Trophoblast cell (in vitro differentiated cells and primary cell): Measurements from ENCODE around the gene IGIP.

Source experiments
- DNase-seq, 2 donors: peaks; one replicate each; pipeline ENCODE4 v3.0.0-alpha.2; 2016
- H2AFZ ChIP-seq: 2 replicates; pipeline ENCODE4 v1.6.1; 2013; ENCODE audit warnings: low read length, moderate library complexity, mild to moderate bottlenecking; ENCODE audit not compliant: insufficient read depth, poor library complexity
- H2AK5ac ChIP-seq: 2 replicates; pipeline ENCODE4 v1.6.1; 2013; ENCODE audit warnings: mild to moderate bottlenecking, low read length
- H2BK120ac ChIP-seq: 2 replicates; pipeline ENCODE4 v1.6.1; 2013; ENCODE audit warnings: low read length, mild to moderate bottlenecking, moderate library complexity; ENCODE audit not compliant: insufficient read depth, poor library complexity
- H2BK12ac ChIP-seq: 2 replicates; pipeline ENCODE4 v1.6.1; 2013; ENCODE audit warnings: mild to moderate bottlenecking, low read length, moderate library complexity
- H2BK5ac ChIP-seq: 2 replicates; pipeline ENCODE4 v1.6.1; 2013; ENCODE audit warnings: low read length, low read depth, moderate library complexity, mild to moderate bottlenecking; ENCODE audit not compliant: poor library complexity
- H3K14ac ChIP-seq: 2 replicates; pipeline ENCODE4 v1.6.1; 2013; ENCODE audit warnings: mild to moderate bottlenecking, low read length
- H3K18ac ChIP-seq: 2 replicates; pipeline ENCODE4 v1.6.1; 2013; ENCODE audit warnings: mild to moderate bottlenecking, low read length
- H3K23ac ChIP-seq: 2 replicates; pipeline ENCODE4 v1.6.1; 2013; ENCODE audit warnings: low read length
- H3K27ac ChIP-seq: 2 replicates; pipeline ENCODE4 v1.5.1; 2013; ENCODE audit warnings: low read depth, mild to moderate bottlenecking, inconsistent platforms, low read length, moderate library complexity
- H3K27me3 ChIP-seq: 2 replicates; pipeline ENCODE4 v1.6.1; 2013; ENCODE audit warnings: inconsistent platforms, mild to moderate bottlenecking, low read length, moderate library complexity; ENCODE audit not compliant: insufficient read depth
- H3K36me3 ChIP-seq, 2 experiments: 1 replicate in 1 of 2; 2 replicates in 1 of 2; pipeline ENCODE4 v1.6.1; 2013; ENCODE audit warnings: low read length in 2 of 2, mild to moderate bottlenecking in 2 of 2, moderate library complexity in 1 of 2; ENCODE audit not compliant: insufficient read depth in 2 of 2, control insufficient read depth in 1 of 2
- H3K4ac ChIP-seq: 2 replicates; pipeline ENCODE4 v1.6.1; 2013; ENCODE audit warnings: low read depth, mild to moderate bottlenecking, low read length, moderate library complexity
- H3K4me1 ChIP-seq, 2 experiments: 1 replicate in 1 of 2; 2 replicates in 1 of 2; pipeline ENCODE4 v1.6.1; 2013; ENCODE audit warnings: low read length in 2 of 2, mild to moderate bottlenecking in 2 of 2, moderate library complexity in 1 of 2; ENCODE audit not compliant: insufficient read depth in 2 of 2, control insufficient read depth in 1 of 2
- H3K4me2 ChIP-seq: 2 replicates; pipeline ENCODE4 v1.6.1; 2013; ENCODE audit warnings: inconsistent platforms, mild to moderate bottlenecking, low read length, moderate library complexity
- H3K4me3 ChIP-seq: 2 replicates; pipeline ENCODE4 v1.5.1; 2013; ENCODE audit warnings: mild to moderate bottlenecking, low read depth, low read length, inconsistent platforms
- H3K79me1 ChIP-seq: one replicate; pipeline ENCODE4 v1.6.1; 2013; ENCODE audit warnings: low read length
- H3K79me2 ChIP-seq: 2 replicates; pipeline ENCODE4 v1.6.1; 2013; ENCODE audit warnings: low read length, mild to moderate bottlenecking; ENCODE audit not compliant: control insufficient read depth, insufficient read depth, poor library complexity
- H3K9ac ChIP-seq: 2 replicates; pipeline ENCODE4 v1.6.1; 2013; ENCODE audit warnings: mild to moderate bottlenecking, low read length
- H3K9me3 ChIP-seq: 2 replicates; pipeline ENCODE4 v1.6.1; 2013; ENCODE audit warnings: low read depth, mild to moderate bottlenecking, control low read depth, inconsistent platforms, low read length; ENCODE audit not compliant: insufficient read depth
- H4K12ac ChIP-seq: 2 replicates; pipeline ENCODE4 v1.6.1; 2013; ENCODE audit warnings: low read depth, mild to moderate bottlenecking, low read length, moderate library complexity
- H4K8ac ChIP-seq: 2 replicates; pipeline ENCODE4 v1.6.1; 2013; ENCODE audit warnings: low read depth, mild to moderate bottlenecking, low read length, moderate library complexity
- H4K91ac ChIP-seq: one replicate; pipeline ENCODE4 v1.6.1; 2013; ENCODE audit warnings: low read depth, mild to moderate bottlenecking, low read length, moderate library complexity
- WGBS: extraction: QIAGEN DNeasy Blood & Tissue Kit; methylation state at CpG from one replicate; pipeline ENCODE4 v1.1.7; 2013; ENCODE audit warnings: missing lambda C conversion rate; ENCODE audit not compliant: insufficient read length, insufficient coverage; ENCODE audit errors: extremely low coverage; 5-methylcytosine and 5-hydroxymethylcytosine counted together

IGIP gene

GRCh38 chr5:140168371-140168770 lies 42.6 kb downstream of the IGIP start:
- no peaks in the 10 kb centered on the region for H3K27me3 ChIP-seq
- WGBS, result no CpG with 5 or more reads among the region's 2 CpGs
- no peak overlapping the region for H3K4ac ChIP-seq
- no peak overlapping the region for H2BK12ac ChIP-seq
- no peak overlapping the region for H3K4me2 ChIP-seq
- H2AK5ac ChIP-seq, result no peak overlapping the region
- no peak overlapping the region for H3K18ac ChIP-seq
- H3K36me3 ChIP-seq, result no peaks in the 10 kb centered on the region
- H3K27ac ChIP-seq, result no peak overlapping the region
- no peaks in the 10 kb centered on the region for H3K4me1 ChIP-seq
- H3K9ac ChIP-seq, result no peak overlapping the region
- no peak overlapping the region for H3K14ac ChIP-seq
- H2BK120ac ChIP-seq, result no peak overlapping the region
- H3K79me1 ChIP-seq, result no peaks in the 10 kb centered on the region
- no peaks in the 10 kb centered on the region for H3K79me2 ChIP-seq
- no peak overlapping the region for H3K23ac ChIP-seq
- no peak overlapping the region for H2BK5ac ChIP-seq
- H4K8ac ChIP-seq, result no peak overlapping the region
- no peak for DNase-seq
- no peak overlapping the region for H4K12ac ChIP-seq
- H3K4me3 ChIP-seq, result no peak overlapping the region
- H3K9me3 ChIP-seq, result no peaks in the 10 kb centered on the region
- H2AFZ ChIP-seq, result no peak overlapping the region
- no peak overlapping the region for H4K91ac ChIP-seq

DNA sequence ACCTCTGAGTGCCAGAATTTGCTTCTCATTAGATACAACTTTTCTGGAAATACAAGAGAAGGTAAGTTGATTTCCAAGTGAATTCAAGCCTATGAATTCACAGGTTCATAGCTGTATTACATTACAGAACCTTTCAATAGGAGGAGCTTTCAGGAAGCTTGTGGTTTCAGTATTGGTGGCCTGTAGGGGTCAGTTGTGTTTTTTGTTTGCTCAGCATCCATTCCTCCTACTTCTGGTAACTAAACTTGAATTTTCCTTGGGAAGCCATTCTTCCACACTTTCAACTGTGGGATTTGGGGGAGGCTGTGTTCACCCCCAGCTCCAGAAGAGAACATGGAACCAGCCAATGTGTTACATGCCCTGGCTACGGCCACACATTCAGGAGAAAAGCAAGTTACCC lies 43.7 kb downstream of the IGIP start:
- no peaks in the 10 kb centered on the region for H3K27me3 ChIP-seq
- H4K12ac ChIP-seq, result no peak overlapping the region
- H3K18ac ChIP-seq, result no peak overlapping the region
- no peak for DNase-seq
- no peak overlapping the region for H2AFZ ChIP-seq
- H3K79me2 ChIP-seq, result no peaks in the 10 kb centered on the region
- H3K4me2 ChIP-seq, result no peak overlapping the region
- H3K79me1 ChIP-seq, result no peaks in the 10 kb centered on the region
- H2BK12ac ChIP-seq, result no peak overlapping the region
- no peak overlapping the region for H2AK5ac ChIP-seq
- no peak overlapping the region for H3K9ac ChIP-seq
- no peak overlapping the region for H4K91ac ChIP-seq
- no peak overlapping the region for H2BK120ac ChIP-seq
- H3K4me1 ChIP-seq, result peaks cover 0 to under 1% of the 10 kb centered on the region in 2 experiments
- H2BK5ac ChIP-seq, result no peak overlapping the region
- no peak overlapping the region for H3K23ac ChIP-seq
- no CpG with 5 or more reads among the region's 1 CpG for WGBS
- no peaks in the 10 kb centered on the region for H3K9me3 ChIP-seq
- no peak overlapping the region for H3K14ac ChIP-seq
- no peak overlapping the region for H3K4me3 ChIP-seq
- no peaks in the 10 kb centered on the region for H3K36me3 ChIP-seq
- H4K8ac ChIP-seq, result no peak overlapping the region
- H3K27ac ChIP-seq, result no peak overlapping the region
- H3K4ac ChIP-seq, result no peak overlapping the region

- no peak overlapping the region for H3K27ac ChIP-seq
These were observed 46.7 kb downstream of the IGIP start for GRCh38 chr5:140172483-140172882.

DNA sequence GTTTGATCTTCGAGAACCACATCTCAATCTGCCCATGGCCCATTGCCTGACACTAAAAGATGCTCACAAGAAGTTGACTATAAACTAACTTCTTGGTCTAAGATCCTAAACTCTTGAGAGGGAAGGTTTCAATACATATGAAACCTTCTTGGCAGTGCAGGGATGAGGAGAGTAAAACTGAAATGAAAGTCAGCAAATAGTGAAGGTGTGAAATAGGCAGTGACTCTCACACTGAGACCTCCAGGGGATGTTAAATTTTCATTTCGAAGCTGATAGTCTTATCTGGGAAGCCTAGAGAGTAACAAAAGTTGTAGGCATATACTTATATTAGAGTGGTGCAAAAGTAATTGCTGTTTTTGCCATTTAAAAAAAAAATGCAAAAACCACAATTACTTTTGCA lies 48.3 kb downstream of the IGIP start:
- Histone ChIP-seq H3K27me3 (no peaks in the 10 kb centered on the region), H2BK5ac (no peak overlapping the region), H4K8ac (no peak overlapping the region), H3K36me3 (no peaks in the 10 kb centered on the region), H3K27ac (no peak overlapping the region), H3K4me1 (peaks cover 2 to 6% of the 10 kb centered on the region in 2 experiments), H3K79me2 (peaks cover 3% of the 10 kb centered on the region), H2AFZ (no peak overlapping the region), H2BK120ac (no peak overlapping the region), H3K9ac (no peak overlapping the region), H3K18ac (no peak overlapping the region), H3K14ac (no peak overlapping the region), H3K4ac (no peak overlapping the region), H4K12ac (no peak overlapping the region), H4K91ac (no peak overlapping the region), H3K4me2 (no peak overlapping the region), H2BK12ac (no peak overlapping the region), H3K23ac (no peak overlapping the region), H3K9me3 (peaks cover 1% of the 10 kb centered on the region), H3K79me1 (peaks cover 13% of the 10 kb centered on the region), H2AK5ac (no peak overlapping the region), H3K4me3 (no peak overlapping the region)
- DNase-seq, result no peak
- no CpG with 5 or more reads among the region's 2 CpGs for WGBS

More at GRCh38 chr5:140172483-140172882, 46.7 kb downstream of the IGIP start:
- no peak overlapping the region for H2BK5ac ChIP-seq
- no peak for DNase-seq
- no peaks in the 10 kb centered on the region for H3K27me3 ChIP-seq
- no peaks in the 10 kb centered on the region for H3K36me3 ChIP-seq
- H3K14ac ChIP-seq, result no peak overlapping the region
- no peak overlapping the region for H3K18ac ChIP-seq
- no peak overlapping the region for H4K12ac ChIP-seq
- H2BK120ac ChIP-seq, result no peak overlapping the region
- H3K79me1 ChIP-seq, result peaks cover 13% of the 10 kb centered on the region
- H4K91ac ChIP-seq, result no peak overlapping the region
- H3K9ac ChIP-seq, result no peak overlapping the region
- H3K4me2 ChIP-seq, result no peak overlapping the region
- peaks cover 1% of the 10 kb centered on the region for H3K9me3 ChIP-seq
- no peak overlapping the region for H2AK5ac ChIP-seq
- H3K79me2 ChIP-seq, result peaks cover 3% of the 10 kb centered on the region
- H2AFZ ChIP-seq, result no peak overlapping the region
- H2BK12ac ChIP-seq, result no peak overlapping the region
- H3K4me1 ChIP-seq, result peaks cover 2 to 6% of the 10 kb centered on the region in 2 experiments
- H3K23ac ChIP-seq, result no peak overlapping the region
- no peak overlapping the region for H4K8ac ChIP-seq
- H3K4me3 ChIP-seq, result no peak overlapping the region
- WGBS, result no CpG with 5 or more reads among the region's 2 CpGs
- no peak overlapping the region for H3K4ac ChIP-seq
